ENCODE data around the gene NOS1AP.

NOS1AP gene

GRCh38 chr1:162275622-162276175 is 206.2 kb downstream of the NOS1AP start:
- no peak for DNase-seq (ENCODE audit: low read depth)
- H3K4me3 ChIP-seq (ENCODE audit: low read depth, low read length) = no peak overlapping the region
- TF ChIP-seq POLR2A (IDR thresholded peaks at IDR 0.05; ENCODE audit: extremely low read depth, insufficient read length) (no peak), MYC (IDR thresholded peaks at IDR 0.05; ENCODE audit: low read depth, low read length) (no peak), MAX (IDR thresholded peaks at IDR 0.05; ENCODE audit: low read depth, low read length) (no peak)
- TF ChIP-seq, protein P1, sequence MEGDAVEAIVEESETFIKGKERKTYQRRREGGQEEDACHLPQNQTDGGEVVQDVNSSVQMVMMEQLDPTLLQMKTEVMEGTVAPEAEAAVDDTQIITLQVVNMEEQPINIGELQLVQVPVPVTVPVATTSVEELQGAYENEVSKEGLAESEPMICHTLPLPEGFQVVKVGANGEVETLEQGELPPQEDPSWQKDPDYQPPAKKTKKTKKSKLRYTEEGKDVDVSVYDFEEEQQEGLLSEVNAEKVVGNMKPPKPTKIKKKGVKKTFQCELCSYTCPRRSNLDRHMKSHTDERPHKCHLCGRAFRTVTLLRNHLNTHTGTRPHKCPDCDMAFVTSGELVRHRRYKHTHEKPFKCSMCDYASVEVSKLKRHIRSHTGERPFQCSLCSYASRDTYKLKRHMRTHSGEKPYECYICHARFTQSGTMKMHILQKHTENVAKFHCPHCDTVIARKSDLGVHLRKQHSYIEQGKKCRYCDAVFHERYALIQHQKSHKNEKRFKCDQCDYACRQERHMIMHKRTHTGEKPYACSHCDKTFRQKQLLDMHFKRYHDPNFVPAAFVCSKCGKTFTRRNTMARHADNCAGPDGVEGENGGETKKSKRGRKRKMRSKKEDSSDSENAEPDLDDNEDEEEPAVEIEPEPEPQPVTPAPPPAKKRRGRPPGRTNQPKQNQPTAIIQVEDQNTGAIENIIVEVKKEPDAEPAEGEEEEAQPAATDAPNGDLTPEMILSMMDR (IDR thresholded peaks at IDR 0.05; ENCODE audit: low read depth, low read length) = no peak

DNA sequence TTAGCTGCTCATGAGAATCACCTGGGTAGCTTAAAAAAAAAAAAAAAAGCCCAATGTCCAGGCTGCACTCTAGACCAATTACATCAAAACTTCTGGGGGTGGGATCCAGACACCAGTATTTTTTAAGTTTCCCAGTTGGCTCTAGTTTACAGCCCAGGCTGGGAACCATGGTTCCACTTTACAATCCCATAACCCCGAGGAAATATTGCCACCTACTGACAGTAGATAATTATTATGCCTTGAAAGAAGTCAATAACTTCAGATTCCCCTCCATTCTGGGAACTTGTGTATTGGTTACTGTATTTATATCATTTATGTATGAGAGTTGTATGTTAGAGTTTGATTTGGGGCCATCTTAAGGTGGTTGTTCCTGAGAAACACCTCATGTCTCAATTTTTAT is 207.0 kb downstream of the NOS1AP start:
- peak; percentile 49 for DNase-seq (ENCODE audit: low read depth)
- no peak overlapping the region for H3K4me3 ChIP-seq (ENCODE audit: low read depth, low read length)
- no peak for TF ChIP-seq POLR2A (IDR thresholded peaks at IDR 0.05; ENCODE audit: extremely low read depth, insufficient read length)
- TF ChIP-seq, protein P1 (IDR thresholded peaks at IDR 0.05; ENCODE audit: low read depth, low read length) = peak; percentile 23
- TF ChIP-seq MYC (IDR thresholded peaks at IDR 0.05; ENCODE audit: low read depth, low read length) = no peak

GRCh38 chr1:162279136-162279498 is 209.6 kb downstream of the NOS1AP start:
- DNase-seq (ENCODE audit: low read depth) = no peak
- no peak overlapping the region for H3K4me3 ChIP-seq (ENCODE audit: low read depth, low read length)
- no peak for TF ChIP-seq MAX (IDR thresholded peaks at IDR 0.05; ENCODE audit: low read depth, low read length)
- no peak for TF ChIP-seq MYC (IDR thresholded peaks at IDR 0.05; ENCODE audit: low read depth, low read length)
- TF ChIP-seq, protein P1 (IDR thresholded peaks at IDR 0.05; ENCODE audit: low read depth, low read length) = no peak
- no peak for TF ChIP-seq POLR2A (IDR thresholded peaks at IDR 0.05; ENCODE audit: extremely low read depth, insufficient read length)

DNA sequence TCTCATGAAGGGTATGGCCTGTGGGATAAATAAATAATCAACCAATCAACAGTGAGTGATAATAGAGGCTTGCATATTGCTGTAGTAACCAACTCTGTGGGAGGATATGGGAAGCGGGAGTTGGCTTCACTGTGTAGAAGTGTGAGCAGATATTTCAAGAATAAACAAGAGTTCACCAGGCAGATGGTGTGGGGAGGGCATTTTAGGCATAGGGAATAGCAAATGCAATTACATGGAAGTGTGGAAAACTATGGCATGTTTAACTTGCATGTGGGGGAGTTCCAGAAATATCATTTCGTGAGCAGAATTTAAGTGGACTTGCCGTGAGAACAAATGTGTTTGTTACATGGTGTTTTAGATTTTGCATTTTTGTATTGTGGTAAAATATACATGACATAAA is 211.9 kb downstream of the NOS1AP start:
- no peak for DNase-seq (ENCODE audit: low read depth)
- no peak overlapping the region for H3K4me3 ChIP-seq (ENCODE audit: low read depth, low read length)
- TF ChIP-seq MYC (IDR thresholded peaks at IDR 0.05; ENCODE audit: low read depth, low read length) = no peak

DNA sequence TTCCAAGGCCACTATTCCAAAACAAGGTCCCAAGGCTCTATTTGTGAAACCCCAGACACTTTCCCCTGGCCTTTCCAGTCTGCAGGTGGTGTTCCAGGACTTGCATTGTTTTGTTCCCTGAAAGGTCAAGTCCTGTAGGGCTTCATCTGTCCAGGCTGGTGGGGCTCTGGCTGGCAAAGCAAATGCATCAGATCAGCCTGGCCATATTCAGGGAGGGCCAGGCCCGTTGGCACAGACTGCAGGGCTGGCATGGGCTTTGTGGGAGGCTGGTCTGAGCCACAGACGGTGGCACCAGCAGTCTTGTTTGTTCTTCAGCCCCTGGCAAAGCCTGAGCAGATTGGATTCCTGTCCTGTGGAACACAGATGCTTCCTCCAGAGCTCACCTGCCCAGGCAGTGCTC is 214.2 kb downstream of the NOS1AP start:
- no peak for TF ChIP-seq MYC (IDR thresholded peaks at IDR 0.05; ENCODE audit: low read depth, low read length)
- no peak for DNase-seq (ENCODE audit: low read depth)
- no peak overlapping the region for H3K4me3 ChIP-seq (ENCODE audit: low read depth, low read length)

- DNase-seq (ENCODE audit: low read depth) = no peak
These were observed 214.9 kb downstream of the NOS1AP start for GRCh38 chr1:162284206-162284955.

More at GRCh38 chr1:162284206-162284955, 214.9 kb downstream of the NOS1AP start:
- no peak overlapping the region for H3K4me3 ChIP-seq (ENCODE audit: low read depth, low read length)
- TF ChIP-seq MAX (IDR thresholded peaks at IDR 0.05; ENCODE audit: low read depth, low read length) (no peak), POLR2A (IDR thresholded peaks at IDR 0.05; ENCODE audit: extremely low read depth, insufficient read length) (no peak), MYC (IDR thresholded peaks at IDR 0.05; ENCODE audit: low read depth, low read length) (no peak)
- TF ChIP-seq, protein P1 (IDR thresholded peaks at IDR 0.05; ENCODE audit: low read depth, low read length) = no peak
